Uterus (tissue), 4 donors: ENCODE measurements around the gene ANKRD2. TPM values are rescaled to one million over a fixed set of nuclear protein-coding genes. Genes with fewer than 3 reads are reported as not detected.
A peak's percentile ranks its signal among the peaks of the same experiment; 100 is the strongest.

ENCODE experiments used
- DNase-seq, 2 donors: peaks; one replicate each; pipeline ENCODE4 v3.0.0-alpha.2; 2019 to 2020
- H3K27ac ChIP-seq, 2 donors: fragments of 200-600 bp; sonication (generic); 1 replicate in 1 of 2; 2 replicates in 1 of 2; pipeline ENCODE4 v1.5.1; 2016 to 2018
- H3K27me3 ChIP-seq, 2 donors: fragments of 200-600 bp; sonication (generic); one replicate each; pipeline ENCODE4 v1.5.1; 2018 to 2019; ENCODE audit warnings: control low read depth in 1 of 2
- H3K36me3 ChIP-seq, 2 donors: fragments of 200-600 bp; sonication (generic); one replicate each; pipeline ENCODE4 v1.5.1; 2019; ENCODE audit warnings: control low read depth in 1 of 2
- H3K4me1 ChIP-seq, 2 donors: fragments of 200-600 bp; sonication (generic); one replicate each; pipeline ENCODE4 v1.5.1; 2018 to 2019; ENCODE audit warnings: control low read depth in 1 of 2
- H3K4me3 ChIP-seq, 2 donors: fragments of 200-600 bp; sonication (generic); 1 replicate in 1 of 2; 2 replicates in 1 of 2; pipeline ENCODE4 v1.5.1; 2018 to 2019; ENCODE audit warnings: mild to moderate bottlenecking in 1 of 2
- H3K9me3 ChIP-seq, 2 donors: fragments of 200-600 bp; sonication (generic); one replicate each; pipeline ENCODE4 v1.5.1; 2019; ENCODE audit warnings: control low read depth in 1 of 2
- POLR2A ChIP-seq, 2 donors: fragments of 450-650 bp; IDR thresholded peaks; one replicate each; pipeline ENCODE4 v1.6.1; 2016; ENCODE audit warnings: antibody characterized with exemption in 2 of 2, mild to moderate bottlenecking in 1 of 2, moderate library complexity in 1 of 2
- intact Hi-C: fragments of 100-400 bp; cut with DNase I; formaldehyde crosslinking; loops from one replicate; pipeline ENCODE4 v1.15.1; 2023; ENCODE audit warnings: low total_unique reads
- total RNA-seq, 4 donors: library from RNA; depleted of rRNA in 3 of 4; stranded (reverse); fragments of >200 nt in 3 of 4; gene quantifications; one replicate each; pipeline versions ENCODE4 v1.1.0 to v1.2.4, GENCODE V29; 2014 to 2023
- TF ChIP-seq, protein P1 (sequence below), 4 experiments: fragments of 200-600 bp in 2 of 4; fragments of 450-650 bp in 2 of 4; sonication (generic) in 2 of 4; IDR thresholded peaks; one replicate each; pipeline ENCODE4 v1.5.1; 2016 to 2019; ENCODE audit warnings: antibody characterized with exemption in 4 of 4, mild to moderate bottlenecking in 2 of 4, moderate library complexity in 1 of 4
- donor health status: DM: yes; HTN: yes; CAD: no.

Gene ANKRD2
- total RNA-seq, 4 donors from 2014 or later: 0.43 to 0.48 TPM; not detected in 2

- Histone ChIP-seq H3K4me1 (peaks cover 17 to 35% of the 10 kb centered on the region in 2 donors), H3K4me3 (no peak overlapping the region), H3K27ac (peak overlapping the region in 1 of 2 donors; percentile 75), H3K36me3 (no peaks in the 10 kb centered on the region), H3K27me3 (no peaks in the 10 kb centered on the region), H3K9me3 (no peaks in the 10 kb centered on the region)
- DNase-seq: no peak
- intact Hi-C loops: loop anchor here (10.0 kb wide), 1 partner anchor 52 kb away; the partner anchor contains the start of genes MMS19 and UBTD1
- no peak for TF ChIP-seq POLR2A (IDR thresholded peaks at IDR 0.05)
- TF ChIP-seq, protein P1, sequence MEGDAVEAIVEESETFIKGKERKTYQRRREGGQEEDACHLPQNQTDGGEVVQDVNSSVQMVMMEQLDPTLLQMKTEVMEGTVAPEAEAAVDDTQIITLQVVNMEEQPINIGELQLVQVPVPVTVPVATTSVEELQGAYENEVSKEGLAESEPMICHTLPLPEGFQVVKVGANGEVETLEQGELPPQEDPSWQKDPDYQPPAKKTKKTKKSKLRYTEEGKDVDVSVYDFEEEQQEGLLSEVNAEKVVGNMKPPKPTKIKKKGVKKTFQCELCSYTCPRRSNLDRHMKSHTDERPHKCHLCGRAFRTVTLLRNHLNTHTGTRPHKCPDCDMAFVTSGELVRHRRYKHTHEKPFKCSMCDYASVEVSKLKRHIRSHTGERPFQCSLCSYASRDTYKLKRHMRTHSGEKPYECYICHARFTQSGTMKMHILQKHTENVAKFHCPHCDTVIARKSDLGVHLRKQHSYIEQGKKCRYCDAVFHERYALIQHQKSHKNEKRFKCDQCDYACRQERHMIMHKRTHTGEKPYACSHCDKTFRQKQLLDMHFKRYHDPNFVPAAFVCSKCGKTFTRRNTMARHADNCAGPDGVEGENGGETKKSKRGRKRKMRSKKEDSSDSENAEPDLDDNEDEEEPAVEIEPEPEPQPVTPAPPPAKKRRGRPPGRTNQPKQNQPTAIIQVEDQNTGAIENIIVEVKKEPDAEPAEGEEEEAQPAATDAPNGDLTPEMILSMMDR (IDR thresholded peaks at IDR 0.05): no peak
Measured at GRCh38 chr10:97547271-97547600, 25.3 kb upstream of the ANKRD2 start.

DNA sequence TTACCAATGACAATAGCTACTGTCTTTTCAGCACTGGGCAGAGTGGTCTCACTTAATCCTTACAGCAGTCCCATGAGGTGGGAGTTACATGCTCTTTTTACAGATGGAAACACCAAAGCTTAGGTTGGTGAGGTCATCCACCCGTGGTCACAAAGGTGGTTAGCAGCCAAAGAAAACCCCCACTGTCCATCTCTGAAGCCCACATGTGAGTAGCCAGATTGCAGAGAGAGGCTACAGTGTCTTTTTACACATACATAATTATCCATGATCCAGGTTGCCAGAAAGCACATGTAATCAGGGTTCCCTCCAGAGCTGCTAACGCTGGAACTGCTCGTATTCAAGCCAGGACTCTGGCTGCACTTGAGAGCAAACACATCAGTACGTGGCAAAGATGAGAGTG lies 24.6 kb upstream of the ANKRD2 start:
- H3K27ac ChIP-seq: peak overlapping the region; percentile 12 to 75

DNA sequence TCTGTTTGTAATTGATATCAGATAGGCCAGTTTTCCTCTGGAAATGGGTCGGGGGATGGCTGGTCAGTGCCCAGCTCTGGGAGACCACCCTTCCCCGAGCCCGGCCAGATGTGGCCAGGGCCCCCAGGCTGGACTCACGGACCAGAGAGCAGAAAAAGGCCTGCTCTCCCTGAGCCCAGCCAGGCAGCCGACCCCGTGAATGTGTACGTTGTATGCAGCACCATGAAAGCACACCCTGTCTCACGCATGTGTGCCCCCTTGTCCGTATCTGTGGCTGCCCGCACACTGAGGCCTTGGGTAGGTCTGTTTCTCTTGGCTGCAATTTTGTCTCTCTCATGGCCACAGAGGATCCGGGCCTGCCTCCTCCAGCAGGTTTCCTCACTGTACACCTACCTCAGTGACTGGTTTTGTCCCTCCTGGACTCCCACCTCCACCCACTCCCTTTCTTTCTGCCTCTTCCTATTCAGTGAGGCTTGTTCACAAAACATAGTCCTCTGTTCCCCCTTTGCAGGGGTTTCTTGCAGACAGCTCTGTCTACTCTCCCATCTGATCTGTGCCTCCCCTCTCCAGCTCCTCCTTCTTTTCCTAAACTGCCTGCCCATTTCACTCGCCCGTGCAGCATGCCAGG lies 23.6 kb upstream of the ANKRD2 start:
- Histone ChIP-seq H3K4me1 (peaks cover 9 to 21% of the 10 kb centered on the region in 2 donors), H3K36me3 (no peaks in the 10 kb centered on the region), H3K4me3 (no peak overlapping the region), H3K27me3 (no peaks in the 10 kb centered on the region), H3K9me3 (no peaks in the 10 kb centered on the region), H3K27ac (peak overlapping the region; percentile 70 to 75)
- DNase-seq: no peak
- TF ChIP-seq POLR2A (IDR thresholded peaks at IDR 0.05): no peak
- TF ChIP-seq, protein P1 (IDR thresholded peaks at IDR 0.05): no peak
- intact Hi-C loops: loop anchor here (10.0 kb wide), 1 partner anchor 54 kb away; the partner anchor contains the start of genes MMS19 and UBTD1

More for the DNA sequence above, 24.6 kb upstream of the ANKRD2 start:
- TF ChIP-seq, protein P1 (IDR thresholded peaks at IDR 0.05): no peak
- no peak for TF ChIP-seq POLR2A (IDR thresholded peaks at IDR 0.05)
- no peak for DNase-seq
- no peaks in the 10 kb centered on the region for H3K9me3 ChIP-seq
- H3K4me3 ChIP-seq: no peak overlapping the region
- no peaks in the 10 kb centered on the region for H3K27me3 ChIP-seq
- no peaks in the 10 kb centered on the region for H3K36me3 ChIP-seq
- H3K4me1 ChIP-seq: peaks cover 17 to 29% of the 10 kb centered on the region in 2 donors
- intact Hi-C loops: loop anchor here (10.0 kb wide), 1 partner anchor 53 kb away; the partner anchor contains the start of genes MMS19 and UBTD1

DNA sequence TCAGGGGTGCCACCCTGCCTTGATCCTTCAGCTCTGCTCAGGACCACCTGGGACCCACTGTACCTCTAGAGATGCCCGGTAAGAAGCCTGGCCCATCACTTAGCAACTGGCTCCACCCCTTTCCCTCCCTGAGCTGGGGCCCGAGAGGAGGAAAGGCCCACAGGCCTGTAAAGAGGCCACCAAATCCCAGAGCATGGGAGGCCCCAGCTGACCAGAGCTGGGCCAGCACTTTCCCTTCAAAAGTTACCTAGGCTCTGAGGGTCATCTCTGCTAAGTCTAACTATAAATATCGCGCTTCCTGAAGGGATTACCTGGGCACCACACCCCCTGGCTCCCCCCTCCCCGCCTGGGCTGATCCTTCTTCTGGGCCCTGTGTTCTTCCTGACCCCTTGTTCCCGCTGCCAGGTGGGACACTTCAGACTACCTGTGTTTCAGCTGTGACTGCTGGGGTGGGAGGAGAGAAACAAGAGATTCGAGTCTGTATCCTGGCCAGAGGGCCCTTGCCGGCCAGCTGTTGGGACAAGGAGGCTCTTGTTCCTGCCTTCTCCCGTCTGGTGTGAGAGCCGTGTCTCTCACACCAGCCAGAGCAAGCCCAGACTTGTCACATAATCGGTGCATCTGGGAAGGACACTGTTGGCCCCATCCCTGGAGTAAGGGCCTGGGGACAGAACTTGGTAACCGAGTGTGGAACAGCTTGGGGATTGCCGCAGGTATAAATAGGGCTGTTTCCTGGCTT lies 22.8 kb upstream of the ANKRD2 start:
- H3K4me1 ChIP-seq: peaks cover 5 to 21% of the 10 kb centered on the region in 2 donors
- no peaks in the 10 kb centered on the region for H3K27me3 ChIP-seq
- peak overlapping the region; percentile 70 to 75 for H3K27ac ChIP-seq
- TF ChIP-seq POLR2A (IDR thresholded peaks at IDR 0.05): no peak
- TF ChIP-seq, protein P1 (IDR thresholded peaks at IDR 0.05): no peak
- no peaks in the 10 kb centered on the region for H3K9me3 ChIP-seq
- intact Hi-C loops: loop anchor here (10.0 kb wide), 1 partner anchor 55 kb away; the partner anchor contains the start of genes MMS19 and UBTD1
- peak in 1 of 2 donors; percentile 37 for DNase-seq
- H3K4me3 ChIP-seq: no peak overlapping the region
- no peaks in the 10 kb centered on the region for H3K36me3 ChIP-seq
